Hepatocyte (in vitro differentiated cells): ENCODE results near the gene EPHB1. TPM values are rescaled to one million over a fixed set of nuclear protein-coding genes. Genes with fewer than 3 reads are reported as not detected.

Experiments used
- DNase-seq: peaks from one replicate; pipeline ENCODE4 v3.0.0-alpha.2; 2016; ENCODE audit warnings: low spot score
- H2AFZ ChIP-seq: fragments of 200-600 bp; sonication (generic); 2 replicates; pipeline ENCODE4 v1.6.0; 2016; ENCODE audit warnings: antibody characterized with exemption, mild to moderate bottlenecking
- H3K27ac ChIP-seq: fragments of 200-600 bp; sonication (generic); 2 replicates; pipeline ENCODE4 v1.5.1; 2016; ENCODE audit warnings: mild to moderate bottlenecking
- H3K27me3 ChIP-seq: fragments of 200-600 bp; sonication (generic); 2 replicates; pipeline ENCODE4 v1.6.1; 2016
- H3K36me3 ChIP-seq: fragments of 200-600 bp; sonication (generic); replicated peaks from 2 replicates; pipeline ENCODE4 v1.5.1; 2016; ENCODE audit warnings: low read depth; ENCODE audit not compliant: insufficient read depth
- H3K4me1 ChIP-seq: fragments of 200-600 bp; sonication (generic); 2 replicates; pipeline ENCODE4 v1.5.1; 2016; ENCODE audit warnings: mild to moderate bottlenecking, moderate library complexity; ENCODE audit not compliant: insufficient read depth
- H3K4me2 ChIP-seq: fragments of 200-600 bp; sonication (generic); 2 replicates; pipeline ENCODE4 v1.6.0; 2016
- H3K4me3 ChIP-seq: fragments of 200-600 bp; sonication (generic); 2 replicates; pipeline ENCODE4 v1.5.1; 2016; ENCODE audit warnings: mild to moderate bottlenecking
- H3K79me2 ChIP-seq: fragments of 200-600 bp; sonication (generic); 2 replicates; pipeline ENCODE4 v1.6.0; 2017; ENCODE audit warnings: mild to moderate bottlenecking
- H3K9me2 ChIP-seq: fragments of 200-600 bp; sonication (generic); replicated peaks from 2 replicates; pipeline ENCODE4 v1.6.0; 2017; ENCODE audit warnings: mild to moderate bottlenecking; ENCODE audit not compliant: insufficient read depth
- H3K9me3 ChIP-seq: fragments of 200-600 bp; sonication (generic); 2 replicates; pipeline ENCODE4 v1.5.1; 2016; ENCODE audit warnings: low read depth, mild to moderate bottlenecking
- H4K20me1 ChIP-seq: fragments of 200-600 bp; sonication (generic); 2 replicates; pipeline ENCODE4 v1.6.0; 2016; ENCODE audit warnings: mild to moderate bottlenecking; ENCODE audit not compliant: insufficient read depth, poor library complexity, severe bottlenecking
- CTCF ChIP-seq: fragments of 200-600 bp; sonication (generic); IDR thresholded peaks from 2 replicates; pipeline ENCODE4 v1.5.1; 2016; ENCODE audit warnings: antibody characterized with exemption, mild to moderate bottlenecking; ENCODE audit not compliant: poor library complexity
- EZH2 ChIP-seq: fragments of 200-600 bp; sonication (generic); IDR thresholded peaks from 2 replicates; pipeline ENCODE4 v1.6.1; 2016; ENCODE audit warnings: antibody characterized with exemption, mild to moderate bottlenecking, borderline replicate concordance
- EZH2phosphoT487 ChIP-seq: fragments of 200-600 bp; sonication (generic); IDR thresholded peaks from one replicate; pipeline ENCODE4 v1.6.1; 2018; ENCODE audit warnings: antibody characterized with exemption, mild to moderate bottlenecking, low read depth, moderate library complexity; ENCODE audit not compliant: unreplicated experiment, severe bottlenecking
- WGBS: methylation state at CpG from one replicate; pipeline ENCODE4 v1.1.6; 2016; ENCODE audit warnings: low lambda C conversion rate; ENCODE audit errors: missing lambda C conversion rate; 5-methylcytosine and 5-hydroxymethylcytosine counted together
- polyA plus RNA-seq: library from polyadenylated mRNA; unstranded; fragments of >200 nt; fragmentation: Nextera tagmentation; extraction: Ambion mirVana; gene quantifications from 2 replicates; pipeline ENCODE4 v1.2.1, GENCODE V29; 2016
- total RNA-seq: library from RNA; depleted of rRNA; stranded (reverse); fragments of >200 nt; gene quantifications from 2 replicates; pipeline ENCODE4 v1.2.3, GENCODE V29; 2014

EPHB1 gene
- total and polyA plus RNA-seq, 2 experiments from 2014 or later: 3.3 to 5.6 TPM

DNA sequence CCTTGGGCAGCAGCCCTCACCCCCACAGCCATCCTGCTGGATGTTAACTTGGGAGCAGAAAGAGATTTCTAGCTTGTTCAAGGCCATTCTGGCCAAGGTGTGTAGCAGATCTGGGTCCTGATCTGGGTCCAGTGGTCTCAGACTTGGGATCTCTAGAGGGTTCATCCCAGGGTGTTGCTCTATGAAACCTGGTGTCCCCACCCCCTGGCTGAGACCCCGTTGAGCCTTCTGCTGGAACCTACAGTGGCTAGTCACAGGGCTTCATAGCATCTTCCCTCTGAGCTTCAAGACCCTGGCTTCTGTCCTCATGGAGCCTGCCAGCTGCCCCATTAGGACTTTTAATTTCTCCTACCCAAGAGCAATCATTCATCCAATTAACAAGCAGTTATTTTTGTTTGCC is 64.3 kb downstream of the EPHB1 start:
- H3K27me3 ChIP-seq: no peaks in the 10 kb centered on the region
- no peak overlapping the region for H3K27ac ChIP-seq
- DNase-seq: no peak
- H2AFZ ChIP-seq: no peak overlapping the region
- no peaks in the 10 kb centered on the region for H3K4me1 ChIP-seq
- no peak overlapping the region for H3K4me3 ChIP-seq
- H3K79me2 ChIP-seq: no peaks in the 10 kb centered on the region
- 63% methylated on average over 1 of the region's 1 CpG for WGBS
- no peak overlapping the region for H3K4me2 ChIP-seq
- H3K9me2 ChIP-seq: no peaks in the 10 kb centered on the region
- H3K9me3 ChIP-seq: no peaks in the 10 kb centered on the region
- H4K20me1 ChIP-seq: no peaks in the 10 kb centered on the region
- no peak for TF ChIP-seq CTCF
- H3K36me3 ChIP-seq: no peaks in the 10 kb centered on the region

GRCh38 chr3:134860141-134860540 is 65.1 kb downstream of the EPHB1 start:
- Histone ChIP-seq H3K4me3 (no peak overlapping the region), H3K79me2 (no peaks in the 10 kb centered on the region), H3K36me3 (no peaks in the 10 kb centered on the region), H3K27me3 (no peaks in the 10 kb centered on the region), H3K9me2 (no peaks in the 10 kb centered on the region), H3K27ac (no peak overlapping the region), H4K20me1 (no peaks in the 10 kb centered on the region), H3K4me2 (no peak overlapping the region), H2AFZ (no peak overlapping the region), H3K9me3 (no peaks in the 10 kb centered on the region), H3K4me1 (no peaks in the 10 kb centered on the region)
- 88% methylated on average over 5 of the region's 5 CpGs for WGBS
- TF ChIP-seq EZH2phosphoT487 (no peak), EZH2 (no peak), CTCF (no peak)
- DNase-seq: no peak

GRCh38 chr3:134863915-134864314 is 68.9 kb downstream of the EPHB1 start:
- H3K4me2 ChIP-seq: no peak overlapping the region
- no peak overlapping the region for H3K4me3 ChIP-seq
- DNase-seq: no peak
- 88% methylated on average over 6 of the region's 6 CpGs for WGBS
- no peak overlapping the region for H2AFZ ChIP-seq
- H4K20me1 ChIP-seq: no peaks in the 10 kb centered on the region
- H3K9me3 ChIP-seq: no peaks in the 10 kb centered on the region
- no peak for TF ChIP-seq CTCF
- TF ChIP-seq EZH2: no peak
- TF ChIP-seq EZH2phosphoT487: no peak
- no peaks in the 10 kb centered on the region for H3K36me3 ChIP-seq
- no peaks in the 10 kb centered on the region for H3K4me1 ChIP-seq
- no peaks in the 10 kb centered on the region for H3K9me2 ChIP-seq
- no peaks in the 10 kb centered on the region for H3K79me2 ChIP-seq
- H3K27ac ChIP-seq: no peak overlapping the region
- no peaks in the 10 kb centered on the region for H3K27me3 ChIP-seq

DNA sequence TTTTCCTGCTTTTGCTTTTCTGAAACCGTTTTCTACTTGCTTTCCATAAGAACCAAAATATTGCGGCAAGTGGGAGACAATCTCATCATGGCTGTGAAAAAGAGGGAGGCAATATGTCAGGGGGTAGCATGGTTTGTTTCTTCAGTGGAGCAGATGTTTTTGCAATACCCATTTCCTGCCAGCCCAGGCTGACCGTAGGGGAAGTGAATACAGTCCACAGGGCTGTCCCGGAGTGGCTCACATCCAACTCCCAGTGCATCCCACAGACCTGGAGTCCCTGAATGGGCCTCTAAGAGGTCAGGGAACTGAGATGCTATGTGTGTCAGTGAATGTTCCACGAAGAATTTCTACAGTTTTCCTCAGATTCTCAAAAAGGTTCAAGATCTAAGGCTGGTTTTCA is 69.6 kb downstream of the EPHB1 start:
- no peaks in the 10 kb centered on the region for H3K4me1 ChIP-seq
- H3K9me3 ChIP-seq: no peaks in the 10 kb centered on the region
- H3K36me3 ChIP-seq: no peaks in the 10 kb centered on the region
- H3K27ac ChIP-seq: no peak overlapping the region
- H3K27me3 ChIP-seq: no peaks in the 10 kb centered on the region
- no peak overlapping the region for H3K4me3 ChIP-seq
- H4K20me1 ChIP-seq: no peaks in the 10 kb centered on the region
- no peaks in the 10 kb centered on the region for H3K79me2 ChIP-seq
- no peak overlapping the region for H2AFZ ChIP-seq
- H3K9me2 ChIP-seq: no peaks in the 10 kb centered on the region
- DNase-seq: no peak
- TF ChIP-seq EZH2 (no peak), CTCF (no peak), EZH2phosphoT487 (no peak)
- WGBS: 71% methylated on average over 5 of the region's 5 CpGs
- no peak overlapping the region for H3K4me2 ChIP-seq
